HEK293 (cell line): ENCODE data around the gene CACNA2D3.
A peak's percentile ranks its signal among the peaks of the same experiment; 100 is the strongest.

ENCODE experiments used
- CTCF ChIA-PET: fragments of 350-600 bp; formaldehyde crosslinking; extraction: SDS; loops from one replicate; lab custom pipeline; 2021; ENCODE audit warnings: antibody characterized with exemption; lab: Yijun Ruan, JAX
- POLR2A ChIA-PET: fragments of 300-600 bp; formaldehyde crosslinking; extraction: SDS; loops from one replicate; lab custom pipeline; 2020; ENCODE audit warnings: antibody characterized with exemption, inconsistent platforms; lab: Yijun Ruan, JAX
- H3K27ac ChIP-seq: fragments of 200-500 bp; sonication (Bioruptor generic); 2 replicates; pipeline ENCODE4 v1.5.1; 2014; ENCODE audit warnings: low read depth, low read length, control low read depth, inconsistent platforms; ENCODE audit errors: extremely low read depth
- H3K36me3 ChIP-seq, 2 experiments: fragments of 200-500 bp in 1 of 2; sonication (Bioruptor generic) in 1 of 2; 1 replicate in 1 of 2; 2 replicates in 1 of 2; pipeline ENCODE4 v1.5.1; 2014 to 2017; ENCODE audit warnings: inconsistent platforms in 2 of 2, low read length in 2 of 2; ENCODE audit not compliant: control insufficient read depth in 2 of 2, insufficient read depth in 1 of 2
- H3K4me1 ChIP-seq: fragments of 200-500 bp; sonication (Bioruptor generic); 2 replicates; pipeline ENCODE4 v1.5.1; 2014; ENCODE audit warnings: mild to moderate bottlenecking, low read length, inconsistent platforms; ENCODE audit not compliant: control insufficient read depth, insufficient read depth
- H3K4me3 ChIP-seq: 2 replicates; pipeline ENCODE4 v1.5.1; 2011; ENCODE audit warnings: low read depth, mild to moderate bottlenecking, control low read depth, low read length, moderate library complexity
- H3K9me3 ChIP-seq: fragments of 200-500 bp; sonication (Bioruptor generic); 2 replicates; pipeline ENCODE4 v1.5.1; 2014; ENCODE audit warnings: low read depth, low read length, inconsistent platforms; ENCODE audit not compliant: control insufficient read depth, insufficient read depth
- HOXD13 ChIP-seq: sonication (generic); formaldehyde crosslinking; IDR thresholded peaks from 2 replicates; pipeline ENCODE4 v1.8.0; 2022; ENCODE audit warnings: missing genetic modification reagents, borderline replicate concordance
- KLF1 ChIP-seq: fragments of 450-650 bp; formaldehyde crosslinking; IDR thresholded peaks from 2 replicates; pipeline ENCODE4 v1.5.1; 2016; ENCODE audit warnings: missing biosample characterization, missing genetic modification characterization
- MZF1 ChIP-seq: fragments of 450-650 bp; formaldehyde crosslinking; IDR thresholded peaks from 2 replicates; pipeline ENCODE4 v1.5.1; 2017; ENCODE audit warnings: missing biosample characterization, missing genetic modification characterization, borderline replicate concordance
- PRDM6 ChIP-seq: fragments of 450-650 bp; formaldehyde crosslinking; IDR thresholded peaks from 2 replicates; pipeline ENCODE4 v1.5.1; 2017; ENCODE audit warnings: missing biosample characterization, missing genetic modification characterization
- ZNF138 ChIP-seq: fragments of 450-650 bp; formaldehyde crosslinking; IDR thresholded peaks from 2 replicates; pipeline ENCODE4 v1.5.1; 2016; ENCODE audit warnings: missing biosample characterization, missing genetic modification characterization, borderline replicate concordance
- ZNF169 ChIP-seq: fragments of 450-650 bp; formaldehyde crosslinking; IDR thresholded peaks from 2 replicates; pipeline ENCODE4 v1.5.1; 2016; ENCODE audit warnings: missing biosample characterization, missing genetic modification characterization
- ZNF18 ChIP-seq: fragments of 450-650 bp; formaldehyde crosslinking; IDR thresholded peaks from 2 replicates; pipeline ENCODE4 v1.5.1; 2016; ENCODE audit warnings: missing biosample characterization, missing genetic modification characterization
- ZNF274 ChIP-seq, 2 experiments: fragments of 200-500 bp in 1 of 2; fragments of 450-650 bp in 1 of 2; sonication (Bioruptor generic) in 1 of 2; formaldehyde crosslinking in 1 of 2; IDR thresholded peaks; 2 replicates each; pipeline versions ENCODE4 v1.5.1 to v1.6.1; 2014 to 2016; ENCODE audit warnings: borderline replicate concordance in 1 of 2, inconsistent platforms in 1 of 2, low read length in 1 of 2, missing biosample characterization in 1 of 2, missing genetic modification characterization in 1 of 2
- ZNF391 ChIP-seq: fragments of 450-650 bp; formaldehyde crosslinking; IDR thresholded peaks from 2 replicates; pipeline ENCODE4 v1.5.1; 2016; ENCODE audit warnings: low read depth, missing biosample characterization, missing genetic modification characterization, borderline replicate concordance
- ZNF48 ChIP-seq: fragments of 450-650 bp; formaldehyde crosslinking; IDR thresholded peaks from 2 replicates; pipeline ENCODE4 v1.5.1; 2016; ENCODE audit warnings: missing biosample characterization, missing genetic modification characterization
- ZNF501 ChIP-seq: fragments of 450-650 bp; formaldehyde crosslinking; IDR thresholded peaks from 2 replicates; pipeline ENCODE4 v1.5.1; 2016; ENCODE audit warnings: missing biosample characterization, missing genetic modification characterization
- ZNF514 ChIP-seq: fragments of 450-650 bp; formaldehyde crosslinking; IDR thresholded peaks from 2 replicates; pipeline ENCODE4 v1.5.1; 2016; ENCODE audit warnings: missing biosample characterization, missing genetic modification characterization
- ZNF560 ChIP-seq: fragments of 450-650 bp; formaldehyde crosslinking; IDR thresholded peaks from 2 replicates; pipeline ENCODE4 v1.5.1; 2017; ENCODE audit warnings: missing biosample characterization, missing genetic modification characterization, borderline replicate concordance
- ZNF561 ChIP-seq: fragments of 450-650 bp; IDR thresholded peaks from 2 replicates; pipeline ENCODE4 v1.5.1; 2018; ENCODE audit warnings: missing biosample characterization, missing genetic modification characterization, borderline replicate concordance
- ZSCAN30 ChIP-seq: fragments of 450-650 bp; IDR thresholded peaks from 2 replicates; pipeline ENCODE4 v1.5.1; 2018; ENCODE audit warnings: missing biosample characterization, mild to moderate bottlenecking, missing genetic modification characterization, moderate library complexity
- TF ChIP-seq, protein P1 (sequence below): fragments of 450-650 bp; formaldehyde crosslinking; IDR thresholded peaks from 2 replicates; pipeline ENCODE4 v1.5.1; 2017; ENCODE audit warnings: missing biosample characterization, missing genetic modification characterization
- TF ChIP-seq, protein P2 (sequence below): fragments of 450-650 bp; formaldehyde crosslinking; IDR thresholded peaks from 2 replicates; pipeline ENCODE4 v1.5.0; 2017; ENCODE audit warnings: missing biosample characterization, missing genetic modification characterization, borderline replicate concordance

Gene CACNA2D3

GRCh38 chr3:54625805-54626787, 503.7 kb downstream of the CACNA2D3 start:
- ChIA-PET CTCF (no interaction called here), POLR2A (no interaction called here)
- Histone ChIP-seq H3K4me1 (no peaks in the 10 kb centered on the region), H3K36me3 (no peaks in the 10 kb centered on the region), H3K4me3 (no peak overlapping the region), H3K27ac (no peak overlapping the region), H3K9me3 (no peaks in the 10 kb centered on the region)
- TF ChIP-seq HOXD13 (CRISPR knock-in tag): no peak
- 0 out of 2 replicates have a peak, but pooled peaks have one; percentile 26 for TF ChIP-seq KLF1 (tag by site-specific recombination)

GRCh38 chr3:54628888-54629441, 506.6 kb downstream of the CACNA2D3 start:
- Histone ChIP-seq H3K9me3 (no peaks in the 10 kb centered on the region), H3K27ac (no peak overlapping the region), H3K36me3 (no peaks in the 10 kb centered on the region), H3K4me1 (no peaks in the 10 kb centered on the region), H3K4me3 (no peak overlapping the region)
- ChIA-PET CTCF (no interaction called here), POLR2A (no interaction called here)
- TF ChIP-seq MZF1 (tag by site-specific recombination): no peak
- no peak for TF ChIP-seq ZNF561 (tag by site-specific recombination)
- TF ChIP-seq, protein P1, sequence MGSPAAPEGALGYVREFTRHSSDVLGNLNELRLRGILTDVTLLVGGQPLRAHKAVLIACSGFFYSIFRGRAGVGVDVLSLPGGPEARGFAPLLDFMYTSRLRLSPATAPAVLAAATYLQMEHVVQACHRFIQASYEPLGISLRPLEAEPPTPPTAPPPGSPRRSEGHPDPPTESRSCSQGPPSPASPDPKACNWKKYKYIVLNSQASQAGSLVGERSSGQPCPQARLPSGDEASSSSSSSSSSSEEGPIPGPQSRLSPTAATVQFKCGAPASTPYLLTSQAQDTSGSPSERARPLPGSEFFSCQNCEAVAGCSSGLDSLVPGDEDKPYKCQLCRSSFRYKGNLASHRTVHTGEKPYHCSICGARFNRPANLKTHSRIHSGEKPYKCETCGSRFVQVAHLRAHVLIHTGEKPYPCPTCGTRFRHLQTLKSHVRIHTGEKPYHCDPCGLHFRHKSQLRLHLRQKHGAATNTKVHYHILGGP (tag by site-specific recombination): no peak
- no peak for TF ChIP-seq ZSCAN30
- TF ChIP-seq PRDM6 (tag by site-specific recombination): no peak
- no peak for TF ChIP-seq ZNF560
- no peak for TF ChIP-seq ZNF48 (tag by site-specific recombination)
- no peak for TF ChIP-seq ZNF391 (tag by site-specific recombination)
- no peak for TF ChIP-seq ZNF501
- no peak for TF ChIP-seq ZNF169 (tag by site-specific recombination)
- no peak for TF ChIP-seq ZNF138 (tag by site-specific recombination)
- TF ChIP-seq, protein P2, sequence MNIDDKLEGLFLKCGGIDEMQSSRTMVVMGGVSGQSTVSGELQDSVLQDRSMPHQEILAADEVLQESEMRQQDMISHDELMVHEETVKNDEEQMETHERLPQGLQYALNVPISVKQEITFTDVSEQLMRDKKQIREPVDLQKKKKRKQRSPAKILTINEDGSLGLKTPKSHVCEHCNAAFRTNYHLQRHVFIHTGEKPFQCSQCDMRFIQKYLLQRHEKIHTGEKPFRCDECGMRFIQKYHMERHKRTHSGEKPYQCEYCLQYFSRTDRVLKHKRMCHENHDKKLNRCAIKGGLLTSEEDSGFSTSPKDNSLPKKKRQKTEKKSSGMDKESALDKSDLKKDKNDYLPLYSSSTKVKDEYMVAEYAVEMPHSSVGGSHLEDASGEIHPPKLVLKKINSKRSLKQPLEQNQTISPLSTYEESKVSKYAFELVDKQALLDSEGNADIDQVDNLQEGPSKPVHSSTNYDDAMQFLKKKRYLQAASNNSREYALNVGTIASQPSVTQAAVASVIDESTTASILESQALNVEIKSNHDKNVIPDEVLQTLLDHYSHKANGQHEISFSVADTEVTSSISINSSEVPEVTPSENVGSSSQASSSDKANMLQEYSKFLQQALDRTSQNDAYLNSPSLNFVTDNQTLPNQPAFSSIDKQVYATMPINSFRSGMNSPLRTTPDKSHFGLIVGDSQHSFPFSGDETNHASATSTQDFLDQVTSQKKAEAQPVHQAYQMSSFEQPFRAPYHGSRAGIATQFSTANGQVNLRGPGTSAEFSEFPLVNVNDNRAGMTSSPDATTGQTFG (tag by site-specific recombination): no peak
- TF ChIP-seq ZNF514 (tag by site-specific recombination): no peak
- TF ChIP-seq ZNF274 (IDR thresholded peaks at IDR 0.05; ENCODE audit: low read length): no peak
- TF ChIP-seq ZNF274 (tag by site-specific recombination; IDR thresholded peaks at IDR 0.05; ENCODE audit: borderline replicate concordance): no peak
- TF ChIP-seq ZNF18 (tag by site-specific recombination): no peak
